Embryonic facial prominence (tissue), 1 donor: ENCODE results near the gene STIMATE.

ENCODE experiments used
- DNase-seq: peaks from one replicate; pipeline ENCODE4 v3.0.0-alpha.2; 2016; ENCODE audit errors: extremely low spot score

STIMATE gene

DNA sequence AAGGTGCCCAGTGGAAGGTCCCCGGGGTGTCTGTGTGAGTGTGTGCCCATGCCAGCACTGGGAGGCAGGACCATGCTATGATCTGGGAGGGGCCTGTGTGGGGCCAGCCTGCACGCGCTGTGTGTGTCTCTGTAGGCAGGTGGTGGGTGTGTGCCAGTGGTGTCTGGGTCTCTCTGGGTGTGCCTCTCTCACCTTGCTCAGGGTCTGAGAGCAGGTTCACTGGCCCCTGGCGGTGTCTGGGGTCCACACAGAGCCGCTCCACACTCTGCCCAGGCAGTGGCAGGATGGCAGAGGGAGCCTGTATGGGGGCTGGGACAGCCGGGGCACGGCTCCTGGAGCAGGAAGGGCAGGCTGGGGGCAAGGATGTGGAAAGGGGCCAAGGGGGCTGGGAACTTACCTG lies 79.5 kb downstream of the STIMATE start:
- no peak for DNase-seq

DNA sequence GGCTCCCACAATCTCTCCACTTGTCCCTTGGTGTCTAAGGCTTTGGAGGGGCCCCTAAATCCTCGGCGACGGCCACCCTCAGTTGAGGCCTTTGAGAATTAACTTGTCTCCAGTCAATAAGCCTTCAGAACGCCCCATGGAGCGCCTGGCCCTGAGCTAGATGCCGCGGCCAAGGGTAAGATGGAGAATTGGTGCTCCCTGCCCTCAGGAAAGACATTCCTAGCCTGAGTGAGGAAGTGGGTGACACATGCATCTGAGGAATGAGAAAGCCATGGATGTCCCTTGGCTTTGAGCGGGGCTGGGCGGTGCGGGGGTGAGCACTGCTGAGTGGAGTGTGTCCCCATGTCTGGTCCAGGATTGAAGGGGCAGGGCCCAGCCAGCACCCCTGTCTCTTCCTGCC lies 80.1 kb downstream of the STIMATE start:
- no peak for DNase-seq

DNA sequence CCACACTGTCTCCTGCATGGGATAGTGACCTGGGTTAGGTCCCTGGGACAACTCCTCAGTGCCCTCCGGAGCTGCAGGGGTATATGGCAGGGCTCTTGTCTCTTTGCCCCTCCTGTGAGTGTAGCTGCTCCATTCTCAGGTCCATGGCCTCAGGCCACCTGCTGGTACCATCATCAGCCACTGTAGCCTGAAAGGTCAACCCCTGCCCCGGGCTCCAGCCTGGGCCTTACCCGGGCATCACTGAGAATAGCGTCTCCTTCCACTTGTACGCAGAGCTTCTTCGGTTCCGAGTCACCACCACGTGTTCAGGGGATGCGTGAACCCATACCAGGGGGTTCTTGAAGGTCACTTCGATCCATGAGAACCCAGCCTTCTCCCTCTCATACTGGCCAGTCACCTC lies 80.7 kb downstream of the STIMATE start:
- no peak for DNase-seq

DNA sequence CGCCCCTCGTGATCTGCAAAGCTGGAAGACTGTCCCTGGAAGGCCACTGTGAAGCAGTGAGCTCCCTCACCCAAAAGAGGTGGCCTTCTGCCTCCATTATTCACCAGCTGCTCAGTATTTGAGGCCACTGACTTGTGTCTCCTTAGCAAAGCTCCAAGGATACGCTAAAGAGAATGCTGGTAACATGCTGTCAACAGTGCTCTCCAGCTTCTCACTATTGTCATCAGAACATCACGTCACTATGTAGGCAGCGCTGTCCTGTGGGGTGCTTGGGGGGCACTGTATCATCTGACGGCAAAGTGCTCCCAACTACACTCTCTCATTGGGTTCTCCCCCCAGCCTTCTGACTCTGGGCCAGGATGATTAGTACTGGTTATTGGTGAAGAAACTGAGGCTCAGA lies 81.1 kb downstream of the STIMATE start:
- DNase-seq, result no peak

DNA sequence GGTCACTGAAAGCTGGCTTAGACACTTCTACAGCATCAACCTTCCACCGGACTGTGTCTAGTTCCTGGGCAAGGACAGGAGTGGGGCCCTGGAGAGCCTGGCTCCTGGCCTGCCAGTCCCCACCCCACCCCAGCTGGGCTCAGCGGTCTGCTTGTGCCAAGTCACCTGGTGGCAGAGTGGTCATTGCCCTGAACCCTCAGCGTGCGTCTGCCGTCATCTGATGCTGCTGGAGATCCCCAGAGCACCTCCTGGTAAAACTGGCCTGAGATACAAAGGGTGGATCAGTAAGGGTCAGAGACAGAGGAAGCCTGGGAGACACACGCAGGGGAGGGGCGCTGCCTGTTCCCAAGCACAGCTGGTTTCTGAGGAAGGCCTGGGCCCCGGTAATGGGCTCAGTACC lies 83.5 kb downstream of the STIMATE start:
- DNase-seq, result no peak

DNA sequence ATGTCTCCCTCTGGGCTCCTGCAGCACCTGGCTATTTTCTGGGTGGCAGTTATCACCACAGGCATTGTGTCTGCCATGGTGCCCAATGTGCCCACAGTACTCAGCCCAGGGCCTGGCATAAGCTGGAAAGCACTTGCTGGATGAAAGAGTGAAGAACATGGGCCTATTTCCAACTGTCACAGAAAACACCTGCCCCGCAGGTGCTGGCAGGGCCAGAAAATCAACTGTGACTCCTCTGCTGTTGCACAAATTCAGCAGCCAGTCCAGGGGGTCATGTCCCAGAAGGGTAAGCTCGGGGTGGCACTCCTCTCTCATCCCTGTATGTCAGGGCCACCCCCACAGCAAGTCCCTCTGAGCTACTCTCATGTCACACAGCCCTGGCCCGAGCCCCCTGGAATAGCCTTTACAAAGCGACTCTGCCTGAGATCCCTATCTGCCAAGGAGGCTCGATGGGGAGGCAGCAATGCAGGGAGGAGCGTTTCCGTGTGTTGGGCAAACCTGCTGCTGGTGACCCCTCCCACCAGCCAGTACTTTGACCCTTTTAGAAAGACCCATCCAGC lies 85.8 kb downstream of the STIMATE start:
- DNase-seq, result no peak

DNA sequence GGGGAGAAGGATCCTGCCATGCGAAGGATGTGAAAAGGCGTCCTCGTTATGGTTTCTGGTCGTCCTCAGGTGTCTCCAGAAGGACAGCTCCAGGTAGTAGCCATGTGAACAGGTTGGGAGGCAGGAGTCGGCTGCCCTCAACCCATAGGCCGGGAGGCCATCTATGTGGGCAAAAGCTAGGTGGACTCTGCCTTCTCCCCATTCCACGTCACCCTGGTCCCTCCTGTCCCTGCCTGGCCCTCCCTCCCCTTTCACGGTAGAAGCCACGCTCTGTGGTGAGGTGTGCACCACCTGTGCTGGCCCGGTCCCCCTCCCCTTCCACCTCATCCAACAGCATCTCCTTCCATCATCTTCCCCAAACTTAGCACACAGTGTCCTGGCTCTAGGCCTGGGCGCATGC lies 86.4 kb downstream of the STIMATE start:
- DNase-seq, result no peak

DNA sequence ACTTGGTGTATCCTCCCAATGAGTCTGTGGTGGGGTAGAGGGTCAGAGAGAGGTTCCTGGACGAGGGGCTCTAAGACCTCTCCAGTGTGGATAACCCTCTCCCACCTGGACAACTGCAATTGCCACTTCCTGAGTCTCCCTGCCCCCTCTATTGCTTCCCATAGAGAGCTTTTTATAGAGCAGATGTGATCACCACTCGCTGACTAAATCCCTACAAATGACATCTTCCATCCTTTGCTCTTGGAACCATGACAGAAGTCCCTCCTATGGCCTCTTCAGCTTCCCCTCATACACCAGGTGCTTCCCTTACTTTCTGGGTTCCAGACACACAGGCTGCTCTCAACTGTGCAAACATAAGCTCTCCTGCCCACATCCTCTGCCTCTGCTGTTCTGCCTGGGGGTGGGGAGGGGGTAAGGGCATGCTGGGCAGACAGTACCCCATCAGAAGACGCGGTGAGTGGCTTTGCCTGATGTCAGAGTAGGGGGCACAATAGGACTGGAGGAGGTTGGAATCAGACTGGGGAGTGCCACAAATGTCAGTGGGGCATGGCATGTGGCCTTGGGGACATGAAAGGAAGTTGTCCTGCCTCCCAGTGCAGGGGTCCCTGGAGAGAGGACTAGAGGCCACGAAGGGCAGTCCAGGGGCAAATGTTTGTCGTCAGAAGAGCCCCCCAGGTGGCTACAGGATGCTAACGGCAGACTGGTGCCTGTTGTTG lies 87.5 kb downstream of the STIMATE start:
- DNase-seq, result no peak

DNA sequence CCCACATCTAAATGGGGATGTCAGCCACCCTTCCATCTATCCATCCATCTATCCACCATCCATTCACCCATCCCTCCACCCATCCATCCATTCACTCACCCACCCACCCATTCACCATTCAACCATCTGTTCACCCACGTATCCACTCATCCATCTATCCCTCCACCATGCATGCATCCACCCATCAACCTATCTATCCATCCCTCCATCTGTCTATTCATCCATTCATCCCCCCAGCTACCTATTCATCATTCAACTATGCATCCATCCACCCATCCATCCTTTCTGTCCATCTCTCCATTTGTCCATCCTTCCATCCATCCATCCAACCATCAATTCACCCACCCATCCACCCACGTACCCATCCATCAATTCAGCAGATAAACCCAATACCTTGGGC lies 88.2 kb downstream of the STIMATE start:
- DNase-seq, result no peak

DNA sequence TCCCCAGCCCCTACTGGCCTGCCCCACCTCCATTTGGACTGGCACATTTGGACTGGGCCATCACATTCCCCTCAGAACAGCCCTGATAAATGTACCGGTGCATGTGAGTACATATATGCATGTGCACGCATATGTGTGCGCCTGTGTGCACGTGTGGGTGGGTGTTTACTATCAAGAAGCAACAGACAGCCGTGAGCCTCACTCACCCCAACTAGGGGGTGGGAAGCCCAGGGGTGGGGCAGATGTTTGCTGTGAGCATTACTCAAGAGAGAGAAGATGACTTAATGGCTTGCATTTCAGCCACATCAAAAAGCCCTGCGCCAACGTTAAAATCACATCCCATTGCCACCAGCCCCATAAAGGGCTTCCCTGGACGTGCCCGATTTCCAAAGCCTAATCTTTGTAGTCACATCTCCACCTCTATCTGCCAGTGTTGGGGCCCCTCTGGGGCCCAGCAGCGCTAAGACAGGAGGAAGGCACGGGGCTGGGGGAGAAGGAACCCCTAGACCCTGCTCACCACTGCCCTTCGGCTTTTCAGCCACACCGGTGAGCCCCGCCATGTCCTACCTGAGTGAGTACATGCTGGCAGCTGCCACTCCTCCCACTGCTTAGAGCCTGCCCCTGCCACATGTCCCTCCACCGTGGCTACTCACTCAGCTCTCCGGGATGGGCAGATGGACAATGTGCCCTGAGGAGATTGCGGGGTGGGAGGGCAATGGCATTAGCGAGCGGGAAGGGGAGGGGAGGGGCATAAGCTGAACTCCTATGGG lies 91.9 kb downstream of the STIMATE start:
- no peak for DNase-seq

DNA sequence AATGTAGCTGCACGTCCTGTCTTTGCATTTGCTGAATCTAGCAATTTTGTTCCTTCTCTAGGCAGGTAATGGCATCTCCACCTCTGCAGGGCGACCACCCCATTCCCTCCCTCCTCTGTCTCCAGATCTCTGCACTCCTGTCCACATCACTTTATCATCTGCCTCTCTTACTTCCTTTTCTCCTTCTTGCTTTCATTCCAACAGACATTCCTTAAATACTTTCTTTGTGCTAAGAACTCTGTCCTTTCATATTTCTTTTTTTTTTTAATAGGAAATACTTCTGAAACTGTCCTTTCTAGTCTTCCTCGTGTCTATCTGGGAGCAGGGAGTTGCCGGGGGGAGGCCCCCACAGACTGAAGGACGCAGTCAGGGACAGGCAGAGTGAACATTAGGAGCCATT lies 95.5 kb downstream of the STIMATE start:
- DNase-seq, result no peak

DNA sequence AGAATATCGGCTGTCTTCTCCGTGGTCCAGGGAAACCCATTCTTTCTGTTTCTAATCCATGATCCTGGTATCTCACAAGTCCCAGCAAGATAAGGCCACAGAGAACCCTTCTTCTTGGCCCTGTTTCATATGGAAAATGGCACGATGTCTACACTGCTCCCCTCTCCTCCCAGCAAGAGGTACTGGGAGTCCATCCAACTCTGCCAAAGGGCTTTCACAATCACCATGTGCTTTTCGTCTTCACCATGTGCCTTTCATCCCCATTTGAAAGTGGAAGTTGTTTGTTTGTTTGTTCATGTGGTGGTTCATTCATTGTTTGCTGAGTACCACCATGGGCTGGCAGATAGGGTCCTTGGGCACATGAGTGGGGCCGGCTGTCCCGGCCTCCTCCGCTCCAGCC lies 97.3 kb downstream of the STIMATE start:
- no peak for DNase-seq

DNA sequence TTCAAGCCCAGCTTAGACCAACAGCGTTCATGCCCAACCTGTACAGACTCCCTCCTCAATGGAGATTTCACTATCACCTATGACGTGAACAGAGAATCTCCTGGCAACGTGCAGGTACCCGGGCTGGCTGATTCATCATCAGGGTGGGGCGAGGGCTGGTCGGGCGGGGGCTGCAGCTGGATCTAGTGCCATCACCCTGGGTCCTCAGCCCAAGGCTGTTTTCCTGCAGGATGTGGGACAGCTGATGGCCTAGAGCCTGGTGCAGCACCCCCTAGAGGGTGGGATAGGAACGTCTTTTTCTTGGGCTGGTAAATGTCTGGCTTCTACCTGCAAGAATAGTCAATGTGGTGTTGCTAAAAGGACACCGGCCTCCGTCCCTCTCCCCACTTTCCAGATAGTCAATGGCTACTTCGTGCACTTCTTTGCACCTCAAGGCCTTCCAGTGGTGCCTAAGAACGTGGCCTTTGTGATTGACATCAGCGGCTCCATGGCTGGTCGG lies 98.3 kb downstream of the STIMATE start:
- no peak for DNase-seq

DNA sequence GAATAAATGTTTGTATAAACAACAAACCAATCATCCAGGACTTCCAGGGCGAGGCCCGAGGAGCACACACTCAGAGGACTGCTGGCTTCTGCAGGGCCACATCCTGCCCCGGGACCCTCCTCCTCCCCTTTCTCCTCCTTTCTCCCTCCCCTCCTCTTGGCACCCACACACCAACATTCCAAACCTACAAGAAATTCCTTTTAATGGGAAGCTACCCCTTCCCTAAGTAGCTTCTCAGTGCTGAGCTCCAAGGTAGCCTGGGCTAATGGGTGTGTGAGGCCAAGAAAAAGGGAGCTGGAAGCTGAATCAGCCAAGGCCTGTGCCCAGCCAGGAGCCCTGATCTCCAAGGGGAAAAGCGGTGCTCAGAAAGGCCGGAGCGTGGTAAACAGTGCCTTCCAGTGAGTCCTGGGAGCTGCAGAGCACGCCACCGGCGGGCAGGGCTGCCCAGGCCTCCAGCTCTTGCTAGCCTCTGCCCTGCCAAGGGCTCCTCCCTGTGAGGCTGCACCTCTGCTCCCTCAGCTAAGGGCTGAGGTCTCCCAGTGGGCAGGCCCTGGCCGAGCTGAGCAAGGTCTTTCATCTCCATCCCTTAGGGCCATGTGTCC lies 98.9 kb downstream of the STIMATE start:
- DNase-seq, result no peak

DNA sequence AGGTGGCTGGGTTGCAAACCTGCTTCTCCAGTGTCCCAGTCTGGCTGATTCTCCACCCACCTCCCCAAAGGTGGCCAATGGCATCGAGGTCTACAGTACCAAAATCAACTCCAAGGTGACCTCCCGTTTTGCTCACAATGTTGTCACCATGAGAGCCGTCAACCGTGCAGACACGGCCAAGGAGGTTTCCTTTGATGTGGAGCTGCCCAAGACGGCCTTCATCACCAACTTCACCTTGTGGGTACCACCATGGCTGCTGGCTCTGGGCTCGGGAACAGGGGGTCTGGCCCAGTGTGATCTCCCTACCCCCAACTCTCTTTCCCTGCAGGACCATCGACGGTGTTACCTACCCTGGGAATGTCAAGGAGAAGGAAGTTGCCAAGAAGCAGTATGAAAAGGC lies 100.9 kb downstream of the STIMATE start:
- no peak for DNase-seq

DNA sequence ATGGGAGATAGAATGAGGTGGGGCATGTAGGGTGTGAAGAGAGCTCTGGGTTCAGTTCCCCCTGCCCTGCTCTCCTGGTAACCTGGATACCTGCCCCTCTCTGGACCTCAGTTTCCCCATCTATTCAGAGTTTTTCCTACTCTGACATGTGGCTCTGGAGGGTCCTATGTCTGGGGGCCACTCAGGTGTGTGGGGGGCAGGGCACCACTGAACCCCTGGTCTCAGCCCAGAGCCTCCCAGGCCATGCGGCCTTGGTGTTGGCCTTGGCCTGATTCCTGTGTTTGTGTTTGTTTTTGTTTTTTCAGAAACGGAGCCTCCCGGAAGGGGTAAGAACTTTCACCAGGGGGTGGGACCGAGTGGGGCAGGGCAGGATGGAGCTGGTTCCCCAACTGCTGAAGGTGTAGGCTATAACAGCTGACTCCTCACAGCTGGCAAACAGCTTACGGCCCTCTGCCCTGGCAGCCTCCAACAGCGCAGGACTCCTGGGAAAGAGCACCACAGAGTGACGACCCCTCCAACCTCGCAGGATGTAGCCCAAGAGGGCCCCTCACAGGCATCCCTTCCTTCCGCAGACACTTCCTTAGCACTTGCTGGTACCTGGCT lies 101.9 kb downstream of the STIMATE start:
- no peak for DNase-seq

DNA sequence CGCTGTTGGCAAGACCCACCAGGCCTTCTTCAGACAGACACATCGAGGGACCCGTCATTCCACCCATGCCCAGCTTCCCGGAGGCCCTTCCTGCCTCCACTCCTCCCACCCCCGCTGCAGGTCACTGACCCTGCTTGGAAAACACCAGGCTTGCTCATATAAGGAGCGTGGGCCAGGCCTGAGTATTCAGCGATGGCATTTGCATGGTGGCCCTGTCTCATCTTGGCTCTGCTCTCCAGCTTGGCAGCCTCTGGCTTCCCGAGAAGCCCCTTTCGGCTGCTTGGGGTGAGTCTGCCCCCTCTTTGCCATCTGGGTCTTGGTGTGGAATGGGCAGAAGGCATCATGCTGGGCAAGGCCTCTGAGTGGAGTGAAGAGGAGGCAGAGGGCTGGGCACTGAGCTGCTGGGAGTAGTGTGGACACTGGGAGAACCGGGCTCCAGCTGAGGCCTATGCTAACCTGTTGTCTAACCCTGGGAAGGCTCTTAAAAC lies 102.7 kb downstream of the STIMATE start, which contains the start of gene ITIH3:
TSS of gene ITIH3 (plus strand) at position 185 of the 488 bp plus-strand sequence. CDS start at position 193, 8 bp downstream.
- DNase-seq, result no peak

DNA sequence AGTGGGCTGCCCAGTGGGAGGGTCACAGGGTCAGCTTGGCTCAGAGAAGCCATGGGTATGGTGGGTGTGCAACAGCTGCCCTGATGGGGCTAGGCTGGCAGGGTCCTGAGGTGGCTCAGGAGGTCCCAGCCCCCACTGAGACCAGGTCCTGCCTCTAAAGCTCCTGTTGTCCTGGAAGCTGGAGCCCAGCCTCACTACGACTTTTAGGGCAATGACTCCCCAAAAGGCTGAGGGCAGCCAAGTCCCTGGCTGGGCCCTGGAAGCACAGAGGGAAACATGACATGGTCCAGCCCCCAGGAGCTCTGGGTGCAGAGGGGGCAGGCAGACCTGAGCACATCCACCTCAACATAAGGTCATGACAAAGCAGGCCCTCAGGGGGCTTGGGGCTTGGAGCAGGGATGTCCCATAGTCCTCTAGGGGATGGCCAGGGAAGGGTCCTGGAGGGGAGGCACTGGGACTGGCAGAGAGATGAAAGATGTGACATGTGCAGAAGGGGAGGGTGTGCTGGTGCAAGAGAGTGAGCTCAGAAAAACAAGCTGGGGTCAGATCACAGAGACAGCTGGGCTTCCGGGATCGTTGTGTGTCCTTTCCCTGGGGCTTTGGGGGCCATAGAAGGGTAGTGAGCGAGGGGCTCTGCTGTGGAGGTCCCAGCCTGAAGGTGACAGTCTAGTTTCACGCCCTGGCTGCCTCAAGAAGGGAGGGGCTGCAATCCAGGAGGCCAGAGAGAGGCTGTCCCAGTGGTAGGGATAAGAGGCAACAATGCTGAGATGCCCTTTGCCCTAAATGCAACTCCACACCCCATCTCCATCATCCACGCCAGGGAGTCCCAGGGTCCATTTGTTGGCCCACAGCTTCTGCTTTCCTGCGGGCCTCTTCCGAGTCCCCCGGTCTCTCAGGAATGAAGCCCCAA lies 103.4 kb downstream of the STIMATE start:
- no peak for DNase-seq

DNA sequence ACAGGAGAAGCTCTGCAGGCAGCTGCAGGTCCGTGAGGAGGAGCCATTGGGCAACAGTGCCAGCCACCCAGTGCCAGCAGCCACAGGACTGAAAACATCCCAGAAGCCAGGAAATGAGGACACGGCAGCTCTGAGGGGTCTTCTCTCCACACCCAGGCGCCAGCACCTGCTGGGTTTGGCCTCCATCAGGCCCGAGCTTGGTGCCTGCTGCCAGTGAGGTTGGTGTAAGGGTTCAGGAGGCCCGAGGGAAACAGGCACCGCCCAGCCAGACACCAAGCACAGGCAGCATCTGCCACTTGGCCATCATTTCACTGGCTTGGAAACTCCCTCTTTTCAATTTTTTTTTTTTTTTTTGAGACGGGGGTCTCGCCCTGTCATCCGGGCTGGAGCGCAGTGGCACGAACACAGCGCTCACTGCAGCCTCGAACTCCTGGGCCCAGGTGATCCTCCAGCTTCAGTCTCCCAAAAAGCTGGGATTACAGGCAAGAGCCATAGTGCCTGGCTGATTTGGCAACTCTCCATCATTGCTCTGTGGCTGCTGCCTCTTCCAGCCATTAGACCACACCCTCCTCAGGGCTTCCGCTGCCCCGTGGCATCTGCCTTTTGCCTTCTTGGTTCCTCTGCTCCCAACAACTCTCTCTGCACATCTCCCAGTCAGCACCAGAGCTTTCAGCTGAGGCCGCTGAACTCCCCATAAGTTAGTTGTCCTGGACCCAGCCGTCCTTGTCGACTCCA lies 104.2 kb downstream of the STIMATE start:
- no peak for DNase-seq

DNA sequence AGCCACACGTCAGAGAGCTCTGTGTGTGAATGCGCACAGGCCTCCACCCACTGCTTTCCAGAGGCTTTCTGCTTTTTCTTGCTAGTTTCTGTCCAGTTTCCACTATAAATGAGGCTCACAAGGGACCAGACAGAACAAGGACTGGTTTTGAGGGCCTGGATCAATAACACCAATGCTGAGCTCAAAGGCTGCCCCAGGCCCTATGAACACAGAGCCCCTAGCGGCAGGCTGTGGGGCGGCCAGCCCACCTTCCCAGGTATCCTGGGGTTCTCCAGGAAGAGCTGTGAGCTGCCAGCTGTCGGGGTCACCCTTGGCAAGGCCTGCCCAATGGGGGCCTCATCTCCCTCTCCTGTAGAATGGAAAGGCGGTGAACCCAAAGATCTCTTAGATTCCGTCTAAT lies 104.9 kb downstream of the STIMATE start:
- no peak for DNase-seq
